Suprapubic skin (tissue), 4 donors: Measurements from ENCODE around the gene HEATR5A. TPM values are rescaled to one million over a fixed set of nuclear protein-coding genes. Genes with fewer than 3 reads are reported as not detected.

Experiments
- DNase-seq, 2 donors: peaks; one replicate each; pipeline ENCODE4 v3.0.0-alpha.2; 2019; ENCODE audit warnings: low spot score in 2 of 2
- H3K27ac ChIP-seq: fragments of 200-600 bp; sonication (generic); one replicate; pipeline ENCODE4 v1.5.1; 2019
- H3K27me3 ChIP-seq: fragments of 200-600 bp; sonication (generic); one replicate; pipeline ENCODE4 v1.5.1; 2019
- H3K36me3 ChIP-seq: fragments of 200-600 bp; sonication (generic); one replicate; pipeline ENCODE4 v1.5.1; 2019
- H3K4me1 ChIP-seq: fragments of 200-600 bp; sonication (generic); one replicate; pipeline ENCODE4 v1.5.1; 2019
- H3K4me3 ChIP-seq: fragments of 200-600 bp; sonication (generic); one replicate; pipeline ENCODE4 v1.5.1; 2019; ENCODE audit warnings: mild to moderate bottlenecking
- H3K9me3 ChIP-seq: fragments of 200-600 bp; sonication (generic); one replicate; pipeline ENCODE4 v1.5.1; 2019
- EP300 ChIP-seq: sonication (generic); formaldehyde crosslinking; IDR thresholded peaks from one replicate; pipeline ENCODE4 v1.6.1; 2017; ENCODE audit warnings: antibody characterized with exemption
- POLR2A ChIP-seq, 2 donors: fragments of 450-650 bp; IDR thresholded peaks; one replicate each; pipeline ENCODE4 v1.6.1; 2017; ENCODE audit warnings: antibody characterized with exemption in 2 of 2, mild to moderate bottlenecking in 2 of 2, moderate library complexity in 2 of 2
- POLR2AphosphoS5 ChIP-seq, 3 donors: sonication (generic); formaldehyde crosslinking; IDR thresholded peaks; one replicate each; pipeline ENCODE4 v1.6.1; 2017; ENCODE audit warnings: antibody characterized with exemption in 3 of 3
- WGBS: methylation state at CpG from one replicate; pipeline ENCODE4 v1.1.5; 2018; 5-methylcytosine and 5-hydroxymethylcytosine counted together
- total RNA-seq, 4 donors: library from RNA; depleted of rRNA; stranded (reverse); fragments of >200 nt; gene quantifications; one replicate each; pipeline ENCODE4 v1.1.0, GENCODE V29; 2016
- TF ChIP-seq, protein P1 (sequence below), 2 donors: fragments of 200-600 bp in 1 of 2; fragments of 450-650 bp in 1 of 2; sonication (generic) in 1 of 2; IDR thresholded peaks; one replicate each; pipeline ENCODE4 v1.5.1; 2016 to 2019; ENCODE audit warnings: antibody characterized with exemption in 2 of 2, mild to moderate bottlenecking in 1 of 2, moderate library complexity in 1 of 2

Gene HEATR5A
- total RNA-seq, 4 donors from 2014 or later, result 11.0 to 21.6 (median 14.0) TPM

DNA sequence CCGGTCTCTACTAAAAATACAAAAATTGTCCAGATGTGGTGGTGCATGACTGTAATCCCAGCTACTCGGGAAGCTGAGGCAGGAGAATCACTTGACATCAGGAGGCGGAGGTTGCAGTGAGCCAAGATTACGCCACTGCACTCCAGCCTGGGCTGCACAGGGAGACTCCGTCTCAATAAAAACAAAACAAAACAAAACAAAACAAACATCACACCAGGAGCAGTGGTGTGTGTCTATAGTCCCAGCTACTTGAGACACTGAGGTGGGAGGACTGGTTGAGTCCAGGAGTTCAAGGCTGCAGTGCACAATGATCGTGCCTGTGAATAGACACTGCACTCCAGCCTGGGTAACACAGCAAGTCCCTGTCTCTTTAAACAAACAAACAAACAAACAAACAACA lies 123.2 kb downstream of the HEATR5A start:
- no peak overlapping the region for H3K4me3 ChIP-seq
- H3K9me3 ChIP-seq, result no peaks in the 10 kb centered on the region
- H3K27ac ChIP-seq, result no peak overlapping the region
- 83% methylated on average over 6 of the region's 6 CpGs for WGBS
- TF ChIP-seq POLR2AphosphoS5 (IDR thresholded peaks at IDR 0.05), result no peak
- TF ChIP-seq, protein P1, sequence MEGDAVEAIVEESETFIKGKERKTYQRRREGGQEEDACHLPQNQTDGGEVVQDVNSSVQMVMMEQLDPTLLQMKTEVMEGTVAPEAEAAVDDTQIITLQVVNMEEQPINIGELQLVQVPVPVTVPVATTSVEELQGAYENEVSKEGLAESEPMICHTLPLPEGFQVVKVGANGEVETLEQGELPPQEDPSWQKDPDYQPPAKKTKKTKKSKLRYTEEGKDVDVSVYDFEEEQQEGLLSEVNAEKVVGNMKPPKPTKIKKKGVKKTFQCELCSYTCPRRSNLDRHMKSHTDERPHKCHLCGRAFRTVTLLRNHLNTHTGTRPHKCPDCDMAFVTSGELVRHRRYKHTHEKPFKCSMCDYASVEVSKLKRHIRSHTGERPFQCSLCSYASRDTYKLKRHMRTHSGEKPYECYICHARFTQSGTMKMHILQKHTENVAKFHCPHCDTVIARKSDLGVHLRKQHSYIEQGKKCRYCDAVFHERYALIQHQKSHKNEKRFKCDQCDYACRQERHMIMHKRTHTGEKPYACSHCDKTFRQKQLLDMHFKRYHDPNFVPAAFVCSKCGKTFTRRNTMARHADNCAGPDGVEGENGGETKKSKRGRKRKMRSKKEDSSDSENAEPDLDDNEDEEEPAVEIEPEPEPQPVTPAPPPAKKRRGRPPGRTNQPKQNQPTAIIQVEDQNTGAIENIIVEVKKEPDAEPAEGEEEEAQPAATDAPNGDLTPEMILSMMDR (IDR thresholded peaks at IDR 0.05), result no peak
- TF ChIP-seq EP300, result no peak
- no peak for DNase-seq
- H3K36me3 ChIP-seq, result peaks cover 19% of the 10 kb centered on the region
- H3K4me1 ChIP-seq, result no peaks in the 10 kb centered on the region
- H3K27me3 ChIP-seq, result no peaks in the 10 kb centered on the region

DNA sequence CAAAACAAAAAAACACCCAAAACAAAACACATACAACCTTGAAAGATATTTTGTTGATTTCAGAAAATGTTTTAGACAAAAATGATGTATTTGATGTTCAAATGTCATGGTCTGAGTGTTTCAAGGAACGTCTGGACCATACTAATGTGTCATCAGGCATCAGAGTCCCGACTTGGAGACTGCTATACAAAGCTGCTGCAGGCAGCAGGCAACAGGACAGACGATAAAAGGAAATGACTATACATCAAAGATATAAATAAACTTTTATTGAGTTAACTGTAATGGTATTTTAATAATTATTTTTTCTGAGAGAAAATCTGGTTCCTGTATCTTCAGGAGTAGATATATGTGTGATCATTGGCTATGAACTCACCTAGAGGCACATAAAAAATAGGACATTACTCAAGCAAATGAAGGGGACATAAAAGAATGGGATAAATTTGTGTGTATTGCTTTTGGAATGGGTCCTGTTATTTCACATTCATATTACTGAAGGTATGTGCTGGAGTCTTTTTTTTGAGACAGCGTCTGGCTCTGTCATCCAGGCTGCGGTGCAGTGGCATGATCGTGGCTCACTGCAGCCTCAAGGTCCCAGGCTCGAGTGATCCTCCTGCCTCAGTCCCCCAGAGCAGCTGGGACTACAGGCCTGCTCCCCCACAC lies 125.5 kb downstream of the HEATR5A start:
- H3K9me3 ChIP-seq, result no peaks in the 10 kb centered on the region
- H3K36me3 ChIP-seq, result peaks cover 7% of the 10 kb centered on the region
- no peak overlapping the region for H3K27ac ChIP-seq
- DNase-seq, result no peak
- H3K27me3 ChIP-seq, result no peaks in the 10 kb centered on the region
- no peak overlapping the region for H3K4me3 ChIP-seq
- WGBS, result 70% methylated on average over 7 of the region's 7 CpGs
- TF ChIP-seq EP300 (no peak), POLR2A (IDR thresholded peaks at IDR 0.05) (no peak)
- no peaks in the 10 kb centered on the region for H3K4me1 ChIP-seq

DNA sequence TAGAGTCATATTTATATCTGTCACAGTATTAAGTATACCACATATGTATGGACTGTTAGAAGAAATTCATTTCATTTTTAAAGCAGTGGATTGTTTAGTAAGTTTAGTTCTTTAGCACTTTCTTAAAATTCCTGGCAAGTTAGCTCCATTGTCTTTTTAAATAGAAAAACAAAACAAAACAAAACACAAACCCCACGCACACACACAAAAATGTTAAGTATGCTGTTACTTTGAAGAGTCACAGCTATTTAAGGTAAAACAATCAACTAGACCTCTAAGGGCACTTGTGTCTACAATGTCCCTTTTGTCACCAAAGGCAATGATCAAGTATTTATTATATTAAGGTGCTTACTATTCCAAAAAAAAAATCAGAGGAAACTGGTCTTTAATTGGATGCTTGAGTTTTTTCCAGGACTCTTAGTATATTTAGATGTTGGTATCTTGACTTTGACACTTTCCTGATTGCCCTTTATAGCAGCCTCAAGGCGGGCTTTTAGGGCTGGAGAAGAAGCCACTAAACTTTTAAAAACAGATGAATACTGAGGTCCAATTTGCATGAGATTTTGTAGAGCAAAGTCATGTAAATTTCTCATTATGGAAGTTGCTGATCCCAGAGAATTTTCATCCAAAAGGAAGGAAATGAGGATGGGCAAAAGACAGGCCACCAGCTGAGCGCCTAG lies 127.3 kb downstream of the HEATR5A start:
- TF ChIP-seq, protein P1 (IDR thresholded peaks at IDR 0.05), result no peak
- TF ChIP-seq EP300 (no peak), POLR2AphosphoS5 (IDR thresholded peaks at IDR 0.05) (no peak), POLR2A (IDR thresholded peaks at IDR 0.05) (no peak)
- no peak overlapping the region for H3K27ac ChIP-seq
- H3K27me3 ChIP-seq, result no peaks in the 10 kb centered on the region
- H3K4me3 ChIP-seq, result no peak overlapping the region
- WGBS, result 85% methylated on average over 3 of the region's 3 CpGs
- no peaks in the 10 kb centered on the region for H3K4me1 ChIP-seq
- H3K36me3 ChIP-seq, result peaks cover 3% of the 10 kb centered on the region
- H3K9me3 ChIP-seq, result no peaks in the 10 kb centered on the region
- DNase-seq, result no peak

DNA sequence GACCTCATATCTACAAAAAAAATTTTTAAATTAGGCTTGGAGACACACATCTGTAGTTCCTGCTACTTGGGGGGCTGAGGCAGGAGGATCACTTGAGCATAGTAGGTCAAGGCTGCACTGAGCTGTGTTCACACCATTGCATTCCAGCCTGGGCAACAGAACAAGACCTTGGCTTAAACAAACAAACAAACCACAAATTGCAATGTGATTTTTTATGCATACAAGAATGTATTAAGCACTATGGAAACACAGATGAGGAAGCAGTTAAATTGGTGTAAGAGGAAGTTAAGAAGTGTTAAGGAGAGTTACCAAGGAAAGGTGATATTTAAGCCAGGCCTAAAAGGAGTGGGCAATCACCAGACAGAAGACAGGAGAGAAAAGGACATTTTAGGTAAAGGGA lies 129.1 kb downstream of the HEATR5A start:
- Histone ChIP-seq H3K9me3 (no peaks in the 10 kb centered on the region), H3K27me3 (no peaks in the 10 kb centered on the region), H3K27ac (no peak overlapping the region), H3K4me1 (no peaks in the 10 kb centered on the region), H3K4me3 (no peak overlapping the region), H3K36me3 (peaks cover 3% of the 10 kb centered on the region)
- TF ChIP-seq, protein P1 (IDR thresholded peaks at IDR 0.05), result no peak
- TF ChIP-seq POLR2AphosphoS5 (IDR thresholded peaks at IDR 0.05) (no peak), EP300 (no peak), POLR2A (IDR thresholded peaks at IDR 0.05) (no peak)
- DNase-seq, result no peak

DNA sequence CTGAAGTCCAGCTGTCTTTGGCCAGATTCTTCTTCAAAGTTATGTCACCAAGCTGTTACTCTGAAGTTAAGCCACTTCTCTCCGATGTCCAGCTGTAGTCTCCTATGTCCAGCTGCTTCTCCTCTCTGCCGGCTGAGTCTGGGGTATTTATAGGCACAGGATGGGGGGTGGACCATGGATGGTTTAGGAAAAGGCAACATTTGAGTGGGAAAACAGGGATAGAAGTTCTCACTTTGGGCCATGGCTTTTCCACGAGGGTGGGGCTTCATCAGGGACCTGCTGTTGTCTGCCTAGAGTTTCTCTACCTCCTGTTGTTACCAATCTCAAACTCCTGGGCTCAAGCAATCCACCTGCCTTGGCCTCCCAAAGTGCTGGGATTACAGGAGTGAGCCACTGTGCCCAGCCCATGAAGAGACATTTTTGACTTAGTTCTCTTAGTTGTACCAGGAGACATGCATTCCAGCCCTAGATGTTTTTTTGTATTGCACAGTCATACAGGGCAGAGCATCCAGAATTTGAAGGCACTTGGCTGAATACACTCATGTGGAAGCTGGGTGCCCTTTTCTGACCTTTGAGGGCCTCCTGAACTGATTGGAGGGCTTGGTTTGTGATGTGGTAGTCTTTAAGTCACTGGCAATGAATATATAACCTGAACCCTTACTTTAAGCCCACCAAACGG lies 132.9 kb downstream of the HEATR5A start:
- H3K4me3 ChIP-seq, result no peak overlapping the region
- H3K4me1 ChIP-seq, result peaks cover 6% of the 10 kb centered on the region
- no peak for DNase-seq
- no peaks in the 10 kb centered on the region for H3K27me3 ChIP-seq
- H3K27ac ChIP-seq, result no peak overlapping the region
- no peaks in the 10 kb centered on the region for H3K9me3 ChIP-seq
- H3K36me3 ChIP-seq, result no peaks in the 10 kb centered on the region
- TF ChIP-seq, protein P1 (IDR thresholded peaks at IDR 0.05), result no peak
- WGBS, result 91% methylated on average over 4 of the region's 4 CpGs
